ENCODE data around the gene ZBTB7C. TPM values are rescaled to one million over a fixed set of nuclear protein-coding genes. Genes with fewer than 3 reads are reported as not detected.

The ZBTB7C gene
- total and polyA plus RNA-seq, 2 of the 8 experiments (the other 6 are each of a cell fraction or from before 2014, with no cell fraction given), result 0.15 to 0.45 TPM

DNA sequence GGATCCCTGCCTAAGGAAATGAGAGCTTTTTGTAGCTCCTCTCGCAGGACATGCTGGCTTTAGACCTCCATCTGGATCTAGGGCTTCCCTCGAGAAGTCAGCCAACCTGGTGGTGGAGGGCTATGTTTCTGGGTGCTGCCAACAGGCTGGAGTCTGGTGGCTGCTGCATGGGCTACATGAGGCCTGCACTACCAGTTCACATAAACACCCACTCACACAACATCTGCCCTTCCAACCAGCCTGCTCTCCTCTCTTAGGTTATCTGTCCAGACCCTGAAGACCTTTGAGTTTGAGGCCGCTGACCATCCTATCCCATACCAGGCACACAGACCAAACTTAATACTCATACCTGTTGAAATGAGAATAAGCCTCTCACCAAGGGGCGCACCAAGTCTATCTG, 427.4 kb downstream of the ZBTB7C start:
- Histone ChIP-seq H3K79me1 (ENCODE audit: low read depth, low read length) (no peaks in the 10 kb centered on the region), H3K4ac (replicated peaks; ENCODE audit: insufficient read length, low read depth, low read length) (no peak overlapping the region), H4K5ac (ENCODE audit: insufficient read length, low read depth, low read length) (no peak overlapping the region), H3K4me3 (ENCODE audit: extremely low read depth in 1 of 4, insufficient read depth in 2 of 4, low read depth in 3 of 4, low read length in 4 of 4) (no peak overlapping the region), H3K23ac (ENCODE audit: insufficient read length) (no peak overlapping the region), H3K27ac (ENCODE audit: low read depth, low read length) (no peak overlapping the region), H2BK15ac (ENCODE audit: low read length) (0 out of 2 replicates have a peak overlapping the region, but pooled peaks have one; percentile 65), H4K8ac (ENCODE audit: extremely low read depth, insufficient read depth, low read length) (no peak overlapping the region), H4K91ac (replicated peaks; ENCODE audit: insufficient read length, low read length) (peak overlapping the region; percentile 5), H2BK20ac (ENCODE audit: low read length) (no peak overlapping the region), H2BK12ac (ENCODE audit: low read depth, low read length) (no peak overlapping the region), H2AK5ac (ENCODE audit: low read depth, low read length) (no peak overlapping the region), H3K4me2 (ENCODE audit: insufficient read depth in 1 of 2, low read depth in 2 of 2, low read length in 2 of 2) (no peak overlapping the region), H3K14ac (ENCODE audit: insufficient read length) (no peak overlapping the region), H3K36me3 (ENCODE audit: control insufficient read depth in 2 of 4, insufficient read depth in 4 of 4, low read length in 3 of 4) (no peaks in the 10 kb centered on the region), H3K9ac (replicated peaks in 1 of 4; ENCODE audit: extremely low read depth in 1 of 4, low read depth in 3 of 4, low read length in 3 of 4) (no peak overlapping the region), H3K23me2 (ENCODE audit: low read depth, low read length) (no peaks in the 10 kb centered on the region), H3K9me3 (ENCODE audit: insufficient read depth in 2 of 2, low read depth in 1 of 2, low read length in 1 of 2) (no peaks in the 10 kb centered on the region), H3K79me2 (ENCODE audit: control insufficient read depth in 1 of 2, insufficient read depth in 2 of 2, low read length in 2 of 2) (no peaks in the 10 kb centered on the region), H4K20me1 (replicated peaks in 1 of 2; ENCODE audit: control insufficient read depth in 1 of 2, insufficient read depth in 2 of 2, low read length in 2 of 2) (no peaks in the 10 kb centered on the region), H3K18ac (ENCODE audit: extremely low read depth, low read length) (0 out of 2 replicates have a peak overlapping the region, but pooled peaks have one; percentile 10), H2BK5ac (ENCODE audit: low read depth, low read length) (no peak overlapping the region), H2BK120ac (replicated peaks; ENCODE audit: low read depth, low read length) (no peak overlapping the region), H2AFZ (ENCODE audit: low read length) (no peak overlapping the region), H3K4me1 (replicated peaks in 1 of 4; ENCODE audit: control insufficient read depth in 3 of 4, insufficient read depth in 4 of 4, low read length in 3 of 4) (peaks cover 0 to 13% (median 7%) of the 10 kb centered on the region in 4 experiments; a peak in 3 of 7 replicates), H3K27me3 (replicated peaks in 1 of 4; ENCODE audit: control insufficient read depth in 3 of 4, extremely low read depth in 1 of 4, insufficient read depth in 3 of 4, low read length in 3 of 4) (no peaks in the 10 kb centered on the region), H3K56ac (replicated peaks; ENCODE audit: insufficient read length, low read depth, low read length) (no peak overlapping the region)
- ChIA-PET POLR2A (ENCODE audit: partially characterized antibody) (interaction anchor here (1.1 kb wide), 1 partner anchor 51 kb away, joined by 3 read pairs; the partner anchor contains the start of gene SMAD2), CTCF (ENCODE audit: partially characterized antibody) (interaction anchor here (1.1 kb wide), 1 partner anchor 11 kb away, joined by 5 read pairs; no protein-coding TSS in a partner anchor)
- WGBS, 2 experiments (ENCODE audit: extremely low coverage in 1 of 2, insufficient coverage in 1 of 2, insufficient read length in 1 of 2, insufficient replicate concordance in 2 of 2, low coverage in 1 of 2, low lambda C conversion rate in 2 of 2, missing lambda C conversion rate in 1 of 2), result 92% methylated on average over 4 of the region's 4 CpGs; no CpG with 5 or more reads in 1 of the 2 experiments
- FAIRE-seq, result no peak
- DNase-seq (ENCODE audit: low read depth in 1 of 2, low spot score in 2 of 2), result no peak
- no peak for TF ChIP-seq TBP (IDR thresholded peaks at IDR 0.05; ENCODE audit: low read depth, low read length)
- TF ChIP-seq, protein P1, sequence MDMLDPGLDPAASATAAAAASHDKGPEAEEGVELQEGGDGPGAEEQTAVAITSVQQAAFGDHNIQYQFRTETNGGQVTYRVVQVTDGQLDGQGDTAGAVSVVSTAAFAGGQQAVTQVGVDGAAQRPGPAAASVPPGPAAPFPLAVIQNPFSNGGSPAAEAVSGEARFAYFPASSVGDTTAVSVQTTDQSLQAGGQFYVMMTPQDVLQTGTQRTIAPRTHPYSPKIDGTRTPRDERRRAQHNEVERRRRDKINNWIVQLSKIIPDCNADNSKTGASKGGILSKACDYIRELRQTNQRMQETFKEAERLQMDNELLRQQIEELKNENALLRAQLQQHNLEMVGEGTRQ (IDR thresholded peaks at IDR 0.05; ENCODE audit: low read length), result no peak
- TF ChIP-seq TCF12 (IDR thresholded peaks at IDR 0.05; ENCODE audit: low read depth, low read length), result no peak
- no peak for TF ChIP-seq ZNF274 (IDR thresholded peaks at IDR 0.05; ENCODE audit: borderline replicate concordance, extremely low read depth, low read length)
- TF ChIP-seq YY1 (IDR thresholded peaks at IDR 0.05; ENCODE audit: low read depth, low read length), result no peak
- no peak for TF ChIP-seq TAF1 (IDR thresholded peaks at IDR 0.05; ENCODE audit: low read depth, low read length)
